K562 (cell line): ENCODE measurements around the gene TTK. TPM values are rescaled to one million over a fixed set of nuclear protein-coding genes. Genes with fewer than 3 reads are reported as not detected.

ENCODE experiments used
- ATAC-seq: fragments of 200-7000 bp; cut with Tn5 transposase; 3 replicates; pipeline ENCODE4 v1.9.1; 2020; ENCODE audit warnings: moderate library complexity
- BruUV-seq: library from RNA; stranded (reverse); fragments of 400-500 nt; replicated peaks from 2 replicates; lab custom pipeline; 2021; lab: Mats Ljungman, UMichigan
- CTCF ChIA-PET: fragments of 300-600 bp; formaldehyde crosslinking; extraction: SDS; loops from one replicate; lab custom pipeline; 2021; ENCODE audit warnings: low intra/inter-chr PET ratio; lab: Yijun Ruan, JAX
- POLR2A ChIA-PET: fragments of 300-600, 350-650 bp; sonication (Branson Sonifier 250); formaldehyde crosslinking; extraction: SDS; loops from one replicate; lab custom pipeline; 2021; ENCODE audit warnings: antibody characterized with exemption, inconsistent platforms; lab: Yijun Ruan, JAX
- DNase-seq, 4 experiments: peaks; one replicate each; pipeline versions ENCODE4 v3.0.0 to v3.0.0-alpha.2; 2011 to 2018; ENCODE audit warnings: low spot score in 3 of 4, mixed read lengths in 3 of 4; ENCODE audit errors: extremely low read depth in 1 of 4
- FAIRE-seq: peaks from 2 replicates; lab custom pipeline; 2011; peaks lifted over from hg19 to GRCh38; lab: Jason Lieb, UNC
- H2AFZ ChIP-seq: 2 replicates; pipeline ENCODE4 v1.6.0; 2011; ENCODE audit warnings: low read depth, low read length, control low read depth, inconsistent platforms
- H3K27ac ChIP-seq: fragments of 200-600 bp; 3 replicates; pipeline ENCODE4 v1.8.0; 2011; ENCODE audit warnings: low read depth, mild to moderate bottlenecking, control low read depth, inconsistent platforms, low read length, moderate library complexity, mixed read lengths; ENCODE audit errors: extremely low read depth
- H3K27me3 ChIP-seq, 2 experiments: fragments of 300-600 bp in 1 of 2; 2 replicates in 1 of 2; 3 replicates in 1 of 2; pipeline versions ENCODE4 v1.6.0 to v1.8.0; 2011; ENCODE audit warnings: inconsistent platforms in 2 of 2, low read length in 2 of 2, mild to moderate bottlenecking in 1 of 2, mixed read lengths in 1 of 2, moderate library complexity in 1 of 2; ENCODE audit not compliant: control insufficient read depth in 2 of 2, insufficient read depth in 2 of 2
- H3K36me3 ChIP-seq: fragments of 300-600 bp; 3 replicates; pipeline ENCODE4 v1.8.0; 2011; ENCODE audit warnings: mild to moderate bottlenecking, low read length, inconsistent platforms; ENCODE audit not compliant: control insufficient read depth, insufficient read depth
- H3K4me1 ChIP-seq, 2 experiments: fragments of 200-600 bp in 1 of 2; replicated peaks in 1 of 2; 2 replicates in 1 of 2; 3 replicates in 1 of 2; pipeline versions ENCODE4 v1.5.1 to v1.8.0; 2011; ENCODE audit warnings: inconsistent platforms in 2 of 2, low read length in 2 of 2, mild to moderate bottlenecking in 1 of 2, mixed read lengths in 1 of 2, moderate library complexity in 1 of 2; ENCODE audit not compliant: control insufficient read depth in 2 of 2, insufficient read depth in 2 of 2
- H3K4me2 ChIP-seq: 2 replicates; pipeline ENCODE4 v1.6.1; 2011; ENCODE audit warnings: low read length, control low read depth, inconsistent platforms, mixed read lengths; ENCODE audit not compliant: insufficient read depth
- H3K4me3 ChIP-seq: fragments of 200-600 bp; sonication (generic), shearing (Covaris generic); 2 replicates; pipeline ENCODE4 v1.5.1; 2016; ENCODE audit warnings: control low read depth, inconsistent platforms
- H3K79me2 ChIP-seq: fragments of 200-600 bp; 3 replicates; pipeline ENCODE4 v1.8.0; 2011; ENCODE audit warnings: low read length, inconsistent platforms; ENCODE audit not compliant: control insufficient read depth, insufficient read depth
- H3K9ac ChIP-seq, 2 experiments: 2 replicates each; pipeline versions ENCODE4 v1.6.0 to v1.6.1; 2011; ENCODE audit warnings: low read depth in 2 of 2, low read length in 2 of 2, control low read depth in 1 of 2, inconsistent platforms in 1 of 2, mild to moderate bottlenecking in 1 of 2, mixed read lengths in 1 of 2; ENCODE audit not compliant: insufficient read depth in 1 of 2
- H3K9me1 ChIP-seq: one replicate; pipeline ENCODE4 v1.6.0; 2011; ENCODE audit warnings: inconsistent platforms, mild to moderate bottlenecking, low read length, moderate library complexity; ENCODE audit not compliant: control insufficient read depth, insufficient read depth
- H3K9me3 ChIP-seq: replicated peaks from 2 replicates; pipeline ENCODE4 v1.5.1; 2011; ENCODE audit warnings: low read depth, low read length, inconsistent platforms; ENCODE audit not compliant: control insufficient read depth, insufficient read depth
- H4K20me1 ChIP-seq: replicated peaks from 2 replicates; pipeline ENCODE4 v1.6.1; 2011; ENCODE audit warnings: low read length, inconsistent platforms, mixed read lengths; ENCODE audit not compliant: control insufficient read depth, insufficient read depth
- CBX8 ChIP-seq: fragments of 200-600 bp; sonication (generic); IDR thresholded peaks from 2 replicates; pipeline ENCODE4 v1.6.1; 2012; ENCODE audit warnings: borderline replicate concordance, mixed run types, low read depth, mild to moderate bottlenecking, moderate library complexity, mixed read lengths, low read length, control low read depth, inconsistent platforms; ENCODE audit not compliant: poor library complexity, severe bottlenecking; ENCODE audit errors: extremely low read depth
- DACH1 ChIP-seq: fragments of 450-650 bp; IDR thresholded peaks from 2 replicates; pipeline ENCODE4 v1.6.1; 2018; ENCODE audit not compliant: partially characterized antibody
- HINFP ChIP-seq: fragments of 450-650 bp; conservative IDR thresholded peaks from 2 replicates; pipeline ENCODE4 v1.6.1; 2016; ENCODE audit warnings: missing genetic modification characterization, low read depth, mild to moderate bottlenecking, control low read depth, missing compliant biosample characterization
- MCM5 ChIP-seq: fragments of 450-650 bp; IDR thresholded peaks from 2 replicates; pipeline ENCODE4 v1.6.1; 2016; ENCODE audit warnings: low read depth
- NCOA4 ChIP-seq: fragments of 450-650 bp; IDR thresholded peaks from 2 replicates; pipeline ENCODE4 v1.6.1; 2018; ENCODE audit warnings: mild to moderate bottlenecking; ENCODE audit not compliant: partially characterized antibody
- PHTF2 ChIP-seq: fragments of 250-450 bp; sonication (Bioruptor Pico); IDR thresholded peaks from 2 replicates; pipeline ENCODE4 v1.5.0; 2021; ENCODE audit warnings: mild to moderate bottlenecking
- PRPF4 ChIP-seq: fragments of 200-400 bp; formaldehyde crosslinking; IDR thresholded peaks from one replicate; pipeline ENCODE4 v1.6.1; 2017; ENCODE audit warnings: low read length, low read depth, mild to moderate bottlenecking; ENCODE audit not compliant: insufficient read depth, poor library complexity, severe bottlenecking
- PTTG1 ChIP-seq: fragments of 450-650 bp; IDR thresholded peaks from 2 replicates; pipeline ENCODE4 v1.6.1; 2016; ENCODE audit warnings: low read depth, mild to moderate bottlenecking, missing genetic modification characterization, missing compliant biosample characterization
- TEAD4 ChIP-seq, 2 experiments: sonication (generic) in 1 of 2; formaldehyde crosslinking in 1 of 2; IDR thresholded peaks; 2 replicates each; pipeline versions ENCODE4 v1.6.1 to v1.8.0; 2012 to 2022; ENCODE audit warnings: borderline replicate concordance in 1 of 2, inconsistent platforms in 1 of 2, low read length in 1 of 2, mild to moderate bottlenecking in 1 of 2, missing genetic modification reagents in 1 of 2
- USF2 ChIP-seq: sonication (generic); formaldehyde crosslinking; IDR thresholded peaks from 2 replicates; pipeline ENCODE4 v1.5.0; 2020; ENCODE audit warnings: missing genetic modification reagents
- ZNF165 ChIP-seq: fragments of 250-450 bp; sonication (Bioruptor Pico); IDR thresholded peaks from 2 replicates; pipeline ENCODE4 v1.4.0; 2020; ENCODE audit warnings: borderline replicate concordance
- WGBS: fragments of 100-300 bp; shearing (Covaris generic); methylation state at CpG from one replicate; pipeline ENCODE4 v1.1.6; 2016; ENCODE audit warnings: low coverage, mixed read lengths; ENCODE audit not compliant: insufficient coverage; ENCODE audit errors: missing lambda C conversion rate; 5-methylcytosine and 5-hydroxymethylcytosine counted together
- in situ Hi-C: fragments of 300-500 bp; cut with MboI; formaldehyde crosslinking; loops from 4 replicates; pipeline ENCODE4 v1.15.0; 2018; ENCODE audit warnings: inconsistent platforms, mixed read lengths
- intact Hi-C: fragments of 100-400 bp; cut with micrococcal nuclease; formaldehyde crosslinking; loops from 2 replicates; pipeline ENCODE4 v1.14.2; 2022
- polyA plus RNA-seq, 8 experiments: library from polyadenylated mRNA; depleted of rRNA in 4 of 8; stranded (reverse) in 5 of 8; unstranded in 3 of 8; fragments of >200 nt; fragmentation: Nextera tagmentation in 2 of 8; fragmentation: Illumina TruSeq in 1 of 8; extraction: Ambion mirVana in 2 of 8; extraction: Trizol in 1 of 8; gene quantifications; 2 replicates each; pipeline versions ENCODE4 v1.2.1 to v1.2.3, GENCODE V29; 2011 to 2014; ENCODE audit warnings: inconsistent platforms in 1 of 8, missing spikeins in 1 of 8
- total RNA-seq, 7 experiments: library from RNA; depleted of rRNA in 6 of 7; stranded (reverse); fragments of >200 nt in 6 of 7; fragmentation: Illumina TruSeq in 2 of 7; extraction: Trizol in 2 of 7; gene quantifications; 2 replicates each; pipeline versions ENCODE4 v1.2.1 to v1.2.3, GENCODE V29; 2011 to 2021; ENCODE audit warnings: low replicate concordance in 1 of 7

The TTK gene
- total and polyA plus RNA-seq, 9 of the 15 experiments (the other 6 are each of a cell fraction or from before 2014, with no cell fraction given) = 32.7 to 58.9 (median 52.8) TPM

GRCh38 chr6:79993012-79993910, 11.2 kb upstream of the TTK start:
- POLR2A ChIA-PET = interaction anchor here (0.6 kb wide), 1 partner anchor 390 kb away, joined by 3 read pairs; no protein-coding TSS in a partner anchor
- CTCF ChIA-PET = no interaction called here
- intact Hi-C loops = no loop called here

More at GRCh38 chr6:79993012-79993910, 11.2 kb upstream of the TTK start:
- no peaks in the 10 kb centered on the region for H3K79me2 ChIP-seq
- H4K20me1 ChIP-seq = no peaks in the 10 kb centered on the region
- no peaks in the 10 kb centered on the region for H3K4me1 ChIP-seq
- no peak overlapping the region for H2AFZ ChIP-seq
- no peaks in the 10 kb centered on the region for H3K36me3 ChIP-seq
- no peak overlapping the region for H3K4me3 ChIP-seq
- BruUV-seq = no TSS peak
- H3K27ac ChIP-seq = no peak overlapping the region
- no peak for ATAC-seq
- no peak overlapping the region for H3K4me2 ChIP-seq
- no peak for DNase-seq
- FAIRE-seq = no peak
- no peak overlapping the region for H3K9ac ChIP-seq
- 7% methylated on average over 2 of the region's 2 CpGs for WGBS
- in situ Hi-C loops = no loop called here
- TF ChIP-seq CBX8 = no peak
- TF ChIP-seq MCM5 = no peak
- no peak for TF ChIP-seq TEAD4 (IDR thresholded peaks at IDR 0.05; ENCODE audit: low read length)
- no peak for TF ChIP-seq TEAD4 (CRISPR knock-in tag; IDR thresholded peaks at IDR 0.05; ENCODE audit: borderline replicate concordance)
- TF ChIP-seq PTTG1 (tag) = no peak
- TF ChIP-seq DACH1 = no peak
- TF ChIP-seq PRPF4 = no peak
- TF ChIP-seq ZNF165 (CRISPR knock-in tag) = no peak
- TF ChIP-seq NCOA4 = no peak
- TF ChIP-seq PHTF2 = no peak
- TF ChIP-seq HINFP (tag) = no peak
- TF ChIP-seq USF2 = no peak
- H3K27me3 ChIP-seq = 0 out of 5 replicates have a peak, but pooled peaks cover 0 to 3% of the 10 kb centered on the region in 2 experiments
- no peaks in the 10 kb centered on the region for H3K9me1 ChIP-seq
- H3K9me3 ChIP-seq = no peaks in the 10 kb centered on the region
